C4-2B (cell line): ENCODE measurements around the gene KCNQ1.

Experiments
- CTCF ChIP-seq: fragments of 450-650 bp; conservative IDR thresholded peaks from 2 replicates; pipeline ENCODE4 v1.5.1; 2017; ENCODE audit warnings: mild to moderate bottlenecking
- ZFX ChIP-seq: fragments of 450-650 bp; IDR thresholded peaks from 2 replicates; pipeline ENCODE4 v1.6.1; 2017

DNA sequence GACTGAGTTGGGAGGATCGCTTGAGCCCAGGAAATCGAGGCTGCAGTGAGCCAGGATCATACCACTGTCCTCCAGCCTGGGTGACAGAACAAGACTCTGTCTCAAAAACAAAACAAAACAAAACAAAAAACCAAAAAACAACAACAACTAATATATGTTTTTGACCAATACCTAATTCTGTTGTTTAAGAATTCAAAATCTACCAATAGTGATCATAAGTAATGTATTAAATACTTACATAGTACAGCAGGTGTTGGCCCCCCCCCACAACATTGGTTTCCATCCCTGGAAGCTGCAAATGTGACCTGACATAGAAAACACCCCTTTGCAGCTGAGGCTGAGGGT is 74.7 kb downstream of the KCNQ1 start:
- no peak for TF ChIP-seq CTCF
- no peak for TF ChIP-seq ZFX
